Stimulated activated naive B cell treated with anti-CD40 and anti-IgM and Interleukin-4, amounts not matched to agents 10 μg/mL and 1 μg/mL and 100 μg/mL, for 72 hours (primary cell): ENCODE results near the gene MT4.
A peak's percentile ranks its signal among the peaks of the same experiment; 100 is the strongest.

ENCODE experiments used
- ATAC-seq, 2 donors: fragments of 150-1000 bp; cut with Tn5 transposase; replicated peaks; 2 replicates each; pipeline ENCODE4 v1.10.0; 2021; ENCODE audit warnings: moderate library complexity in 1 of 2
- DNase-seq: peaks from one replicate; pipeline ENCODE4 v3.0.0; 2021
- H3K27ac Mint-ChIP-seq: one replicate; pipeline ENCODE4 v1.8.0; 2022; ENCODE audit warnings: mild to moderate bottlenecking, mixed read lengths
- H3K27me3 Mint-ChIP-seq, 2 donors: one replicate each; pipeline ENCODE4 v1.8.0; 2022; ENCODE audit warnings: mixed read lengths in 2 of 2
- H3K36me3 Mint-ChIP-seq, 2 donors: one replicate each; pipeline ENCODE4 v1.8.0; 2022; ENCODE audit warnings: mixed read lengths in 2 of 2, mild to moderate bottlenecking in 1 of 2
- H3K4me1 Mint-ChIP-seq, 2 donors: one replicate each; pipeline ENCODE4 v1.8.0; 2022; ENCODE audit warnings: mixed read lengths in 2 of 2, mild to moderate bottlenecking in 1 of 2
- H3K4me3 Mint-ChIP-seq, 2 donors: one replicate each; pipeline ENCODE4 v1.8.0; 2022; ENCODE audit warnings: mild to moderate bottlenecking in 2 of 2, mixed read lengths in 2 of 2, moderate library complexity in 1 of 2
- H3K9me3 Mint-ChIP-seq, 2 donors: one replicate each; pipeline ENCODE4 v1.8.0; 2022; ENCODE audit warnings: mixed read lengths in 2 of 2, mild to moderate bottlenecking in 1 of 2

The MT4 gene

GRCh38 chr16:56547949-56548567, 16.8 kb upstream of the MT4 start:
- H3K36me3 Mint-ChIP-seq: no peaks in the 10 kb centered on the region
- H3K9me3 Mint-ChIP-seq: no peaks in the 10 kb centered on the region
- no peak overlapping the region for H3K27ac Mint-ChIP-seq
- DNase-seq (no peak), ATAC-seq (no peak)
- H3K4me3 Mint-ChIP-seq: no peak overlapping the region
- H3K4me1 Mint-ChIP-seq: peaks cover 8 to 18% of the 10 kb centered on the region in 2 donors
- H3K27me3 Mint-ChIP-seq: peaks cover 0 to 4% of the 10 kb centered on the region in 2 donors

GRCh38 chr16:56549161-56549560, 15.7 kb upstream of the MT4 start:
- H3K9me3 Mint-ChIP-seq: no peaks in the 10 kb centered on the region
- no peaks in the 10 kb centered on the region for H3K36me3 Mint-ChIP-seq
- DNase-seq: no peak
- ATAC-seq: no peak
- peaks cover 4 to 14% of the 10 kb centered on the region in 2 donors for H3K27me3 Mint-ChIP-seq
- H3K4me1 Mint-ChIP-seq: peaks cover 8 to 18% of the 10 kb centered on the region in 2 donors
- no peak overlapping the region for H3K4me3 Mint-ChIP-seq
- H3K27ac Mint-ChIP-seq: no peak overlapping the region

GRCh38 chr16:56549744-56550385, 15.0 kb upstream of the MT4 start:
- Mint-ChIP-seq H3K27ac (no peak overlapping the region), H3K27me3 (peaks cover 8 to 17% of the 10 kb centered on the region in 2 donors), H3K36me3 (no peaks in the 10 kb centered on the region), H3K4me1 (peaks cover 8 to 18% of the 10 kb centered on the region in 2 donors), H3K9me3 (no peaks in the 10 kb centered on the region), H3K4me3 (no peak overlapping the region)
- ATAC-seq: no peak
- DNase-seq: no peak

DNA sequence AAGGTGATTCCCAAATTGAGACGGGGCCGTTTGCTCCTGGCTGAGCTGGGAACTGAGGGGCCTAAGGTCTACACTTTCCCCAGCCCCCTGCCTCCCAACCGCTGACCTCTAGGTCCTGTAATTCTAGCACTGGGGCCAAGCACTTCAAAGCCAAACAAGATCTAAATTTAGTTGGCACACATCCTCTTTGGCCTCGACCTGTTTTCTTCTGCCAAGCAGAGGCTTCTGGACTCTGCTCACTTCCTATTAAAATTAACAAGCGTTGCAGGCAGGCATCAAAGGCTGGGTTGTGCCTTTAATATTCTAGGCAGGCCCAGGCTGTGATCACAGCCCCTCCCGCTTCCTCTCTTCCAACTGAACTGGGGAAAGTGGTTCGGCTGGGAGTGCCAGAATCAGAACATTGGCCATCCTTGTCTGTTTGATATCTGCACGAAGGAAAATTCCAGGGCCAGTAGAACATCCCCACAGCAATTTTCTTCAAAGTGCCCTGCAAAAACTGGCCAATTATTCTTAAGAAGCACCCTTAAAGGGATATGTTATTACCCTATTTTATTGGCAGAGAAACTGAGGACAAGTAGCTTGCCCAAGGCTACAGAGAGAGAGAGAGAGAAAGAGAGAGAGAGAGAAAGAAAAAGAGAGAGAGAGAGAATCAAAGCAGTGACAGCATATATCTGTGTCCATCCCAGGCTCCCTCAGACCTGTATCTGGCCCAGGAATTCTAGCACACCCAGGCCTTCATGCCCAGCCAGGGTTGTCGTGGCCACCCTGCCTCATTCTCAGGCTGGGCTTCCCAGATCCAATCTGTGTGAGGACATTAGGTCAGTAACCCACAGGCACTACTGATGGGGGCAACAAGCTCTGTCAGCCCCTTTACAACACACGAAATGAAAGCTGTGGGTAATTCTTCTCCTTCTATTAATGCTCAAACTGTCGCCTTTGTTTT, 12.8 kb upstream of the MT4 start:
- Mint-ChIP-seq H3K4me3 (no peak overlapping the region), H3K36me3 (no peaks in the 10 kb centered on the region), H3K27me3 (peaks cover 12 to 18% of the 10 kb centered on the region in 2 donors), H3K9me3 (no peaks in the 10 kb centered on the region), H3K4me1 (peaks cover 8 to 18% of the 10 kb centered on the region in 2 donors), H3K27ac (no peak overlapping the region)
- peak; percentile 34 to 57 for ATAC-seq
- DNase-seq: no peak

DNA sequence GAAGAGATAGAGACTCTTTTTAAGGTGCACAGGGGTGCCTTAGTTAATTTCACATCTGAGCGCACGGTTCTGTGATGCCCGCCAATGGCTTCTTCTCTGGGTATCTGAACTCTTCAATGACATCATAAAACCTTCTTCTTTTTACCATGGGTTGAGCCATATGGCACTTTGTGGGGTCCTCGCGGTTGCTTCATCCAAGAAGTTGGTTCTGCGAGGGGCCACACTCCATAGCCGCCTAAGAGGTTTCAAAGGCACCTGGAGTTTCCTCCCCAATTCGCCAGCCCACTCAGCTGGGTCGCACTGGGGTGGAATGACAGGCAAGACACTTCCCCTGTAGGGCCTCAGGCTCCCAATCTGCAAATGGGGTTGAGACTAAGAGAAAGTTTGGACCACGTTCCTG, 10.4 kb upstream of the MT4 start:
- no peak for DNase-seq
- no peak overlapping the region for H3K27ac Mint-ChIP-seq
- no peaks in the 10 kb centered on the region for H3K36me3 Mint-ChIP-seq
- peaks cover 0 to 8% of the 10 kb centered on the region in 2 donors for H3K4me1 Mint-ChIP-seq
- peaks cover 19 to 32% of the 10 kb centered on the region in 2 donors for H3K27me3 Mint-ChIP-seq
- H3K9me3 Mint-ChIP-seq: no peaks in the 10 kb centered on the region
- H3K4me3 Mint-ChIP-seq: no peak overlapping the region
- no peak for ATAC-seq

GRCh38 chr16:56558024-56558747, 6.7 kb upstream of the MT4 start:
- Mint-ChIP-seq H3K27me3 (peaks cover 35 to 43% of the 10 kb centered on the region in 2 donors), H3K27ac (no peak overlapping the region), H3K36me3 (no peaks in the 10 kb centered on the region), H3K4me1 (no peaks in the 10 kb centered on the region), H3K4me3 (no peak overlapping the region), H3K9me3 (no peaks in the 10 kb centered on the region)
- DNase-seq (no peak), ATAC-seq (no peak)

GRCh38 chr16:56559109-56559508, 5.8 kb upstream of the MT4 start:
- no peaks in the 10 kb centered on the region for H3K4me1 Mint-ChIP-seq
- H3K27ac Mint-ChIP-seq: no peak overlapping the region
- no peaks in the 10 kb centered on the region for H3K9me3 Mint-ChIP-seq
- no peak overlapping the region for H3K4me3 Mint-ChIP-seq
- ATAC-seq (no peak), DNase-seq (no peak)
- H3K27me3 Mint-ChIP-seq: peaks cover 34 to 40% of the 10 kb centered on the region in 2 donors
- no peaks in the 10 kb centered on the region for H3K36me3 Mint-ChIP-seq

DNA sequence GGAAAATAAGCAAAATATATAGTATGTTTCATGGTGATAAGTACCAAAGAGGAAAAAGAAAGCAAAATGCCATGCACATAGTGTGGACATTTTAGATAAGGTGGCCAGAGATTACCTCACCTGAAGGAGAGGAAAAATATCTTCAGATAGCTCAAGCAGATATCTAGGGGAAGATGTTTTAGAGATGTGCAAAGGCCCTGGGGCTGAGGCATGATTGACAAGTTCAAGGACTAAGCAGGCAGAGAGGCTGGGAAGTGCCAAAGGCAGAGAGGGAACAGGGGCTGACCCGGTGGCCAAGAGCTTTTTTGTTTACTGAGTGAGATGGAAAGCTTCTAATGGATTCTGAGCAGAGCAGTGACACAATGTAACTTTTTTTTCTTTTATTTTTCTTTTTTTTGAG, 4.4 kb upstream of the MT4 start:
- H3K9me3 Mint-ChIP-seq: no peaks in the 10 kb centered on the region
- no peak overlapping the region for H3K4me3 Mint-ChIP-seq
- ATAC-seq (no peak), DNase-seq (no peak)
- H3K36me3 Mint-ChIP-seq: no peaks in the 10 kb centered on the region
- no peak overlapping the region for H3K27ac Mint-ChIP-seq
- peaks cover 31 to 33% of the 10 kb centered on the region in 2 donors for H3K27me3 Mint-ChIP-seq
- no peaks in the 10 kb centered on the region for H3K4me1 Mint-ChIP-seq

DNA sequence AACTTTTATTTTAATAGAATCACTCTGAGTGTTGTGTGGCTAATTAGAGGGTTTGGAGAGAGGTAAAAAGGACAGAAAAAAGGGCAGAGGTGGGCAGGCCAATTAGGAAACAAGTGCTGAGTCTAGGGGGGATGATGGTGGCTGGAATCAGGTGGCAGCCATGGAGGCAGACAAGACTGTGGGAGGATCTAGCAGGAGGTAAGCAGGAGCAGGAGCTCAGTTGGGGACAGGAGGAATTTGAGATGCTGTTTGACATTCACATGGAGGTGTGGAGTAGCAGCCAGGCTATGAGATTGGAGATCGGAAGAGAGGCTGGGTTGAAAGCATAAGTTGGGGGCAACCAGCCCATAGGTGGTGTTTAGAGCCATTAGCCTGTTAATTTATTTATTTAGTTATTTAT, 3.7 kb upstream of the MT4 start:
- Mint-ChIP-seq H3K36me3 (no peaks in the 10 kb centered on the region), H3K27ac (no peak overlapping the region), H3K4me1 (no peaks in the 10 kb centered on the region), H3K9me3 (no peaks in the 10 kb centered on the region), H3K4me3 (no peak overlapping the region), H3K27me3 (peaks cover 31 to 34% of the 10 kb centered on the region in 2 donors)
- DNase-seq: no peak
- no peak for ATAC-seq

GRCh38 chr16:56569971-56570370, 5.1 kb downstream of the MT4 start:
- DNase-seq (no peak), ATAC-seq (no peak)
- Mint-ChIP-seq H3K4me3 (no peak overlapping the region), H3K4me1 (no peaks in the 10 kb centered on the region), H3K36me3 (no peaks in the 10 kb centered on the region), H3K9me3 (peaks cover under 1 to 7% of the 10 kb centered on the region in 2 donors), H3K27me3 (peaks cover 7 to 24% of the 10 kb centered on the region in 2 donors), H3K27ac (no peak overlapping the region)

GRCh38 chr16:56571525-56571924, 6.7 kb downstream of the MT4 start:
- H3K9me3 Mint-ChIP-seq: peaks cover 3 to 4% of the 10 kb centered on the region in 2 donors
- H3K4me1 Mint-ChIP-seq: no peaks in the 10 kb centered on the region
- DNase-seq (no peak), ATAC-seq (no peak)
- H3K27me3 Mint-ChIP-seq: peaks cover 6 to 23% of the 10 kb centered on the region in 2 donors
- H3K36me3 Mint-ChIP-seq: no peaks in the 10 kb centered on the region
- H3K27ac Mint-ChIP-seq: no peak overlapping the region
- no peak overlapping the region for H3K4me3 Mint-ChIP-seq

GRCh38 chr16:56574625-56575024, 9.8 kb downstream of the MT4 start:
- H3K27me3 Mint-ChIP-seq: peaks cover 5 to 6% of the 10 kb centered on the region in 2 donors
- no peak for ATAC-seq
- no peaks in the 10 kb centered on the region for H3K36me3 Mint-ChIP-seq
- DNase-seq: no peak
- no peak overlapping the region for H3K4me3 Mint-ChIP-seq
- H3K9me3 Mint-ChIP-seq: peaks cover 3 to 4% of the 10 kb centered on the region in 2 donors
- no peak overlapping the region for H3K27ac Mint-ChIP-seq
- H3K4me1 Mint-ChIP-seq: peaks cover 2 to 8% of the 10 kb centered on the region in 2 donors

- peaks cover 10 to 14% of the 10 kb centered on the region in 2 donors for H3K27me3 Mint-ChIP-seq
- no peak overlapping the region for H3K27ac Mint-ChIP-seq
- DNase-seq: peak; percentile 70
- peaks cover 3 to 4% of the 10 kb centered on the region in 2 donors for H3K9me3 Mint-ChIP-seq
- peaks cover 2 to 8% of the 10 kb centered on the region in 2 donors for H3K4me1 Mint-ChIP-seq
- ATAC-seq: peak; percentile 99 to 100
- no peaks in the 10 kb centered on the region for H3K36me3 Mint-ChIP-seq
- H3K4me3 Mint-ChIP-seq: no peak overlapping the region
These were observed 11.9 kb downstream of the MT4 start for GRCh38 chr16:56576585-56577299.
